Kidney (tissue), 14 donors: ENCODE measurements around the gene FURIN. TPM values are rescaled to one million over a fixed set of nuclear protein-coding genes. Genes with fewer than 3 reads are reported as not detected.

ENCODE experiments used
- DNase-seq, 5 donors: peaks; one replicate each; pipeline ENCODE4 v3.0.0-alpha.2; 2013 to 2020
- FAIRE-seq: peaks from 2 replicates; lab custom pipeline; 2012; peaks lifted over from hg19 to GRCh38; lab: Jason Lieb, UNC
- H3K27ac ChIP-seq, 2 donors: one replicate each; pipeline ENCODE4 v1.7.0; 2013; ENCODE audit warnings: low read depth in 2 of 2, low read length in 2 of 2, inconsistent platforms in 1 of 2
- H3K27me3 ChIP-seq: one replicate; pipeline ENCODE4 v1.7.1; 2013; ENCODE audit warnings: low read length, inconsistent platforms; ENCODE audit not compliant: control insufficient read depth, insufficient read depth
- H3K36me3 ChIP-seq, 3 donors: one replicate each; pipeline versions ENCODE4 v1.7.0 to v1.7.1; 2013; ENCODE audit warnings: low read length in 3 of 3, control low read depth in 1 of 3, inconsistent platforms in 1 of 3; ENCODE audit not compliant: insufficient read depth in 3 of 3, control insufficient read depth in 2 of 3
- H3K4me1 ChIP-seq, 3 donors: one replicate each; pipeline versions ENCODE4 v1.7.0 to v1.7.1; 2013; ENCODE audit warnings: low read length in 3 of 3, inconsistent platforms in 1 of 3, low read depth in 1 of 3; ENCODE audit not compliant: control insufficient read depth in 2 of 3, insufficient read depth in 2 of 3
- H3K4me3 ChIP-seq, 3 donors: one replicate each; pipeline versions ENCODE4 v1.7.0 to v1.8.1; 2013; ENCODE audit warnings: low read length in 3 of 3, control low read depth in 1 of 3, inconsistent platforms in 1 of 3
- H3K9ac ChIP-seq, 3 donors: one replicate each; pipeline versions ENCODE4 v1.7.0 to v1.7.1; 2013; ENCODE audit warnings: low read length in 3 of 3, control low read depth in 1 of 3, inconsistent platforms in 1 of 3
- H3K9me3 ChIP-seq, 3 donors: one replicate each; pipeline versions ENCODE4 v1.7.0 to v1.7.1; 2013; ENCODE audit warnings: low read length in 3 of 3, control low read depth in 1 of 3, inconsistent platforms in 1 of 3; ENCODE audit not compliant: control insufficient read depth in 2 of 3, insufficient read depth in 1 of 3
- CTCF ChIP-seq: IDR thresholded peaks from 3 replicates; pipeline ENCODE4 v1.5.1; 2012; ENCODE audit warnings: mild to moderate bottlenecking, moderate library complexity, borderline replicate concordance; ENCODE audit not compliant: insufficient read depth; ENCODE audit errors: extremely low read depth
- intact Hi-C: fragments of 100-400 bp; cut with DNase I; formaldehyde crosslinking; loops from one replicate; pipeline ENCODE4 v1.11.1; 2022
- polyA plus RNA-seq: library from polyadenylated mRNA; stranded (reverse); fragments of 350-450 nt; fragmentation: Illumina TruSeq; extraction: RNeasy Lipid Tissue Mini Kit (QIAGEN cat#74804); gene quantifications from one replicate; pipeline ENCODE4 v1.2.3, GENCODE V29; 2014; ENCODE audit warnings: low read depth, low replicate concordance; ENCODE audit not compliant: insufficient read depth
- total RNA-seq: library from RNA; stranded (reverse); fragmentation: NEBNext Ultra II Directional; extraction: Animal tissue kit (Norgen Biotek cat#: 25700); gene quantifications from one replicate; pipeline ENCODE4 v1.2.1, GENCODE V29; 2021
- donor health status: control.
- donor health status: control.
- donor health status: control.
- donor health status: control.
- donor health status: control.
- donor health status: DM: yes; HTN: yes; CAD: no.
- donor health status: Normal renal cell carcinoma (clear cell type).

The FURIN gene
- total and polyA plus RNA-seq, 2 donors from 2014 or later = 36.4 to 75.9 TPM

- FAIRE-seq (no peak), DNase-seq (peak in 3 of 5 donors; percentile 35 to 54 (median 49))
- no peak overlapping the region for H3K9ac ChIP-seq
- H3K4me3 ChIP-seq = no peak overlapping the region
- no peaks in the 10 kb centered on the region for H3K9me3 ChIP-seq
- intact Hi-C loops = no loop called here
- H3K27ac ChIP-seq = no peak overlapping the region
- no peaks in the 10 kb centered on the region for H3K36me3 ChIP-seq
- no peak for TF ChIP-seq CTCF
- H3K27me3 ChIP-seq = no peaks in the 10 kb centered on the region
- H3K4me1 ChIP-seq = no peaks in the 10 kb centered on the region
Observed at GRCh38 chr15:90829942-90830440, 38.4 kb upstream of the FURIN start.

- no peaks in the 10 kb centered on the region for H3K36me3 ChIP-seq
- H3K9me3 ChIP-seq = no peaks in the 10 kb centered on the region
- no peak for FAIRE-seq
- intact Hi-C loops = no loop called here
- no peak for TF ChIP-seq CTCF
- H3K27ac ChIP-seq = no peak overlapping the region
- no peak for DNase-seq
- no peaks in the 10 kb centered on the region for H3K27me3 ChIP-seq
- H3K4me1 ChIP-seq = peaks cover 0 to 2% (median 0%) of the 10 kb centered on the region in 3 donors
- no peak overlapping the region for H3K4me3 ChIP-seq
- H3K9ac ChIP-seq = no peak overlapping the region
Observed at GRCh38 chr15:90834626-90835025, 33.8 kb upstream of the FURIN start.

- H3K27ac ChIP-seq = no peak overlapping the region
- no peaks in the 10 kb centered on the region for H3K27me3 ChIP-seq
- no peak for TF ChIP-seq CTCF
- no peaks in the 10 kb centered on the region for H3K36me3 ChIP-seq
- intact Hi-C loops = no loop called here
- H3K9ac ChIP-seq = no peak overlapping the region
- no peak for DNase-seq
- peaks cover 0 to 4% (median 0%) of the 10 kb centered on the region in 3 donors for H3K4me1 ChIP-seq
- no peaks in the 10 kb centered on the region for H3K9me3 ChIP-seq
- no peak for FAIRE-seq
- no peak overlapping the region for H3K4me3 ChIP-seq
Observed at GRCh38 chr15:90836296-90836871, 32.0 kb upstream of the FURIN start.
